Measurements from ENCODE around the gene DSCAML1. TPM values are rescaled to one million over a fixed set of nuclear protein-coding genes. Genes with fewer than 3 reads are reported as not detected.

DSCAML1 gene
- total RNA-seq, 1 experiment from 2014 or later = 0.90 TPM

- TF ChIP-seq E2F5 (CRISPR knock-in tag; IDR thresholded peaks at IDR 0.05) = no peak
- TF ChIP-seq NFATC4 (CRISPR knock-in tag; IDR thresholded peaks at IDR 0.05) = no peak
- TF ChIP-seq KAT7 (CRISPR knock-in tag; IDR thresholded peaks at IDR 0.05; ENCODE audit: borderline replicate concordance) = no peak
- no peak for TF ChIP-seq MAX (CRISPR knock-in tag; IDR thresholded peaks at IDR 0.05)
- TF ChIP-seq SOX15 (CRISPR knock-in tag; IDR thresholded peaks at IDR 0.05) = no peak
These were observed 164.7 kb downstream of the DSCAML1 start (continued) for GRCh38 chr11:117632306-117632705.

GRCh38 chr11:117631336-117632140 lies 165.5 kb downstream of the DSCAML1 start:
- no peaks in the 10 kb centered on the region for H3K9me3 Mint-ChIP-seq
- H3K4me3 Mint-ChIP-seq = no peak overlapping the region
- DNase-seq (ENCODE audit: low spot score) (no peak), ATAC-seq (no peak)
- H3K27me3 Mint-ChIP-seq (ENCODE audit: low read depth) = no peaks in the 10 kb centered on the region; the same call in none of the 2 replicates
- H3K27ac Mint-ChIP-seq = 0 out of 2 replicates have a peak overlapping the region, but pooled peaks have one; percentile 6
- peaks cover 16% of the 10 kb centered on the region for H3K4me1 Mint-ChIP-seq
- POLR2A ChIA-PET = no interaction called here
- CTCF ChIA-PET = interaction anchor here (0.9 to 3.2 kb wide), 7 partner anchors 10 to 205 kb away, joined by 3 to 20 read pairs (median 7); no protein-coding TSS in a partner anchor
- TF ChIP-seq ATF3 (CRISPR knock-in tag; conservative IDR thresholded peaks at IDR 0.05) = no peak
- TF ChIP-seq USF2 (CRISPR knock-in tag; IDR thresholded peaks at IDR 0.05) = no peak
- TF ChIP-seq PREB (CRISPR knock-in tag; IDR thresholded peaks at IDR 0.05; ENCODE audit: borderline replicate concordance) = no peak
- no peak for TF ChIP-seq PRRX2 (CRISPR knock-in tag; IDR thresholded peaks at IDR 0.05)
- TF ChIP-seq ZSCAN18 (CRISPR knock-in tag; IDR thresholded peaks at IDR 0.05) = no peak
- TF ChIP-seq ZNF263 (CRISPR knock-in tag; IDR thresholded peaks at IDR 0.05; ENCODE audit: low read depth) = no peak
- TF ChIP-seq ZNF532 (CRISPR knock-in tag; IDR thresholded peaks at IDR 0.05; ENCODE audit: borderline replicate concordance) = no peak
- no peak for TF ChIP-seq ESRRA (CRISPR knock-in tag; IDR thresholded peaks at IDR 0.05; ENCODE audit: borderline replicate concordance)
- no peak for TF ChIP-seq USF1 (CRISPR knock-in tag; IDR thresholded peaks at IDR 0.05)
- no peaks in the 10 kb centered on the region for H3K36me3 Mint-ChIP-seq
